ENCODE measurements around the gene HCN2. TPM values are rescaled to one million over a fixed set of nuclear protein-coding genes. Genes with fewer than 3 reads are reported as not detected.
A peak's percentile ranks its signal among the peaks of the same experiment; 100 is the strongest.
"Not testable (repeated sequence)": the region's sequence is repeated elsewhere in the genome, so short reads cannot be mapped to it uniquely, and the experiment has no call there.

Gene HCN2
- total and polyA plus RNA-seq, 5 experiments from 2014 or later: 0.03 to 0.68 (median 0.28) TPM; not detected in 1

- POLR2A ChIA-PET: no interaction called here
- no peak overlapping the region for H3K27ac Mint-ChIP-seq
- no peaks in the 10 kb centered on the region for H3K9me3 Mint-ChIP-seq
- no peak overlapping the region for H3K4me3 Mint-ChIP-seq
- ATAC-seq (no peak), DNase-seq (no peak)
- peaks cover 0 to 26% (median 7%) of the 10 kb centered on the region in 3 donors for H3K36me3 Mint-ChIP-seq
- peaks cover 0 to 3% (median 0%) of the 10 kb centered on the region in 5 donors for H3K27me3 Mint-ChIP-seq
- peaks cover 0 to 4% (median 3%) of the 10 kb centered on the region in 4 donors for H3K4me1 Mint-ChIP-seq
Measured at GRCh38 chr19:620166-620862, 30.6 kb downstream of the HCN2 start.

GRCh38 chr19:621191-621590 is 31.5 kb downstream of the HCN2 start:
- ATAC-seq, H3K9me3 Mint-ChIP-seq, POLR2A ChIA-PET, H3K27ac Mint-ChIP-seq, H3K27me3 Mint-ChIP-seq, DNase-seq, H3K4me1 Mint-ChIP-seq, H3K4me3 Mint-ChIP-seq: not testable (repeated sequence)
- peaks cover 0 to 31% (median 8%) of the 10 kb centered on the region in 3 donors for H3K36me3 Mint-ChIP-seq

GRCh38 chr19:621819-622218 is 32.1 kb downstream of the HCN2 start:
- peaks cover 0 to 3% (median 2%) of the 10 kb centered on the region in 4 donors for H3K4me1 Mint-ChIP-seq
- POLR2A ChIA-PET: interaction anchor here (1.3 kb wide), 1 partner anchor 38 kb away, joined by 4 read pairs; no protein-coding TSS in a partner anchor

GRCh38 chr19:622666-623065 is 33.0 kb downstream of the HCN2 start:
- POLR2A ChIA-PET: interaction anchor here (1.3 kb wide), 1 partner anchor 38 kb away, joined by 4 read pairs; no protein-coding TSS in a partner anchor
- H3K4me3 Mint-ChIP-seq: no peak overlapping the region
- no peak overlapping the region for H3K27ac Mint-ChIP-seq
- DNase-seq (no peak), ATAC-seq (no peak)
- no peaks in the 10 kb centered on the region for H3K27me3 Mint-ChIP-seq
- peaks cover 0 to 31% (median 9%) of the 10 kb centered on the region in 3 donors for H3K36me3 Mint-ChIP-seq
- peaks cover 0 to 4% (median 3%) of the 10 kb centered on the region in 4 donors for H3K4me1 Mint-ChIP-seq
- no peaks in the 10 kb centered on the region for H3K9me3 Mint-ChIP-seq

More at GRCh38 chr19:621819-622218, 32.1 kb downstream of the HCN2 start:
- ATAC-seq (no peak), DNase-seq (no peak)
- no peak overlapping the region for H3K27ac Mint-ChIP-seq
- H3K9me3 Mint-ChIP-seq: no peaks in the 10 kb centered on the region
- no peaks in the 10 kb centered on the region for H3K27me3 Mint-ChIP-seq
- H3K36me3 Mint-ChIP-seq: peaks cover 0 to 32% (median 8%) of the 10 kb centered on the region in 3 donors
- H3K4me3 Mint-ChIP-seq: no peak overlapping the region

- Mint-ChIP-seq H3K4me1 (peaks cover 0 to 4% (median 3%) of the 10 kb centered on the region in 4 donors), H3K27ac (peak overlapping the region in 1 of 10 donors; percentile 29), H3K4me3 (no peak overlapping the region), H3K27me3 (no peaks in the 10 kb centered on the region), H3K9me3 (no peaks in the 10 kb centered on the region), H3K36me3 (peaks cover 0 to 30% (median 12%) of the 10 kb centered on the region in 3 donors)
- POLR2A ChIA-PET: interaction anchor here (0.5 kb wide), 1 partner anchor 814 kb away, joined by 5 read pairs; no protein-coding TSS in a partner anchor
- DNase-seq (no peak), ATAC-seq (no peak)
Measured at GRCh38 chr19:623175-623916, 33.7 kb downstream of the HCN2 start.

- H3K27me3 Mint-ChIP-seq: no peaks in the 10 kb centered on the region
- no peak for DNase-seq
- no peak overlapping the region for H3K27ac Mint-ChIP-seq
- H3K4me3 Mint-ChIP-seq: no peak overlapping the region
- ATAC-seq: no peak
- peaks cover 0 to 30% (median 7%) of the 10 kb centered on the region in 3 donors for H3K36me3 Mint-ChIP-seq
- peaks cover 3 to 7% (median 5%) of the 10 kb centered on the region in 4 donors for H3K4me1 Mint-ChIP-seq
- no peaks in the 10 kb centered on the region for H3K9me3 Mint-ChIP-seq
- POLR2A ChIA-PET: interaction anchor here (1.9 kb wide), 1 partner anchor 13 kb away, joined by 6 read pairs; no protein-coding TSS in a partner anchor
Measured at GRCh38 chr19:623974-624373, 34.3 kb downstream of the HCN2 start.

- Mint-ChIP-seq H3K27ac (no peak overlapping the region), H3K9me3 (no peaks in the 10 kb centered on the region), H3K4me1 (peaks cover 5 to 9% (median 6%) of the 10 kb centered on the region in 4 donors), H3K4me3 (no peak overlapping the region), H3K36me3 (peaks cover 0 to 33% (median 7%) of the 10 kb centered on the region in 3 donors), H3K27me3 (no peaks in the 10 kb centered on the region)
- POLR2A ChIA-PET: interaction anchor here (1.0 to 1.9 kb wide), 2 partner anchors 9 to 14 kb away, joined by 6 to 11 read pairs; partner anchors contain the start of gene POLRMT
- ATAC-seq (no peak), DNase-seq (no peak)
Measured at GRCh38 chr19:624433-625109, 34.9 kb downstream of the HCN2 start.

- Mint-ChIP-seq H3K4me3 (no peak overlapping the region), H3K27ac (no peak overlapping the region), H3K36me3 (peaks cover 0 to 33% (median 7%) of the 10 kb centered on the region in 3 donors), H3K4me1 (peaks cover 7 to 14% (median 8%) of the 10 kb centered on the region in 4 donors), H3K27me3 (no peaks in the 10 kb centered on the region), H3K9me3 (no peaks in the 10 kb centered on the region)
- POLR2A ChIA-PET: interaction anchor here (1.0 to 1.9 kb wide), 2 partner anchors 8 to 14 kb away, joined by 6 to 11 read pairs; partner anchors contain the start of gene POLRMT
- no peak for DNase-seq
- ATAC-seq: no peak
Measured at GRCh38 chr19:625257-625656, 35.6 kb downstream of the HCN2 start.

- POLR2A ChIA-PET: interaction anchor here (0.7 to 1.0 kb wide), 2 partner anchors 20 to 105 kb away, joined by 4 read pairs; no protein-coding TSS in a partner anchor
- Mint-ChIP-seq H3K36me3 (peaks cover 0 to 39% (median 10%) of the 10 kb centered on the region in 3 donors), H3K4me1 (peaks cover 9 to 21% (median 15%) of the 10 kb centered on the region in 4 donors)
- H3K27me3 Mint-ChIP-seq, ATAC-seq, H3K9me3 Mint-ChIP-seq, H3K4me3 Mint-ChIP-seq, DNase-seq, H3K27ac Mint-ChIP-seq: not testable (repeated sequence)
Measured at GRCh38 chr19:626566-626965, 36.9 kb downstream of the HCN2 start.

- no peak for ATAC-seq
- Mint-ChIP-seq H3K4me1 (peaks cover 11 to 32% (median 21%) of the 10 kb centered on the region in 4 donors), H3K4me3 (peak overlapping the region in 1 of 10 donors; percentile 14), H3K36me3 (peaks cover 0 to 39% (median 10%) of the 10 kb centered on the region in 3 donors), H3K9me3 (no peaks in the 10 kb centered on the region), H3K27me3 (no peaks in the 10 kb centered on the region), H3K27ac (peak overlapping the region in 1 of 10 donors; percentile 24)
- POLR2A ChIA-PET: interaction anchor here (0.6 kb wide), 1 partner anchor 22 kb away, joined by 3 read pairs; no protein-coding TSS in a partner anchor
- peak in 1 of 10 donors; percentile 34 for DNase-seq
Measured at GRCh38 chr19:628168-628567, 38.5 kb downstream of the HCN2 start.

- Mint-ChIP-seq H3K27ac (peak overlapping the region in 1 of 10 donors; percentile 29), H3K36me3 (peaks cover 0 to 35% (median 10%) of the 10 kb centered on the region in 3 donors), H3K4me1 (peaks cover 16 to 40% (median 31%) of the 10 kb centered on the region in 4 donors)
- POLR2A ChIA-PET, ATAC-seq, H3K9me3 Mint-ChIP-seq, H3K27me3 Mint-ChIP-seq, DNase-seq, H3K4me3 Mint-ChIP-seq: not testable (repeated sequence)
Measured at GRCh38 chr19:629515-629914, 39.8 kb downstream of the HCN2 start.
